HG03521 (cell line): ENCODE results near the gene ISY1.
"Not testable (repeated sequence)": the region's sequence is repeated elsewhere in the genome, so short reads cannot be mapped to it uniquely, and the experiment has no call there.

Source experiments
- ATAC-seq: cut with Tn5 transposase; IDR thresholded peaks from one replicate; pipeline ENCODE4 v1.9.1; 2021; ENCODE audit warnings: mild to moderate bottlenecking, moderate library complexity; ENCODE audit not compliant: unreplicated experiment

The ISY1 gene

DNA sequence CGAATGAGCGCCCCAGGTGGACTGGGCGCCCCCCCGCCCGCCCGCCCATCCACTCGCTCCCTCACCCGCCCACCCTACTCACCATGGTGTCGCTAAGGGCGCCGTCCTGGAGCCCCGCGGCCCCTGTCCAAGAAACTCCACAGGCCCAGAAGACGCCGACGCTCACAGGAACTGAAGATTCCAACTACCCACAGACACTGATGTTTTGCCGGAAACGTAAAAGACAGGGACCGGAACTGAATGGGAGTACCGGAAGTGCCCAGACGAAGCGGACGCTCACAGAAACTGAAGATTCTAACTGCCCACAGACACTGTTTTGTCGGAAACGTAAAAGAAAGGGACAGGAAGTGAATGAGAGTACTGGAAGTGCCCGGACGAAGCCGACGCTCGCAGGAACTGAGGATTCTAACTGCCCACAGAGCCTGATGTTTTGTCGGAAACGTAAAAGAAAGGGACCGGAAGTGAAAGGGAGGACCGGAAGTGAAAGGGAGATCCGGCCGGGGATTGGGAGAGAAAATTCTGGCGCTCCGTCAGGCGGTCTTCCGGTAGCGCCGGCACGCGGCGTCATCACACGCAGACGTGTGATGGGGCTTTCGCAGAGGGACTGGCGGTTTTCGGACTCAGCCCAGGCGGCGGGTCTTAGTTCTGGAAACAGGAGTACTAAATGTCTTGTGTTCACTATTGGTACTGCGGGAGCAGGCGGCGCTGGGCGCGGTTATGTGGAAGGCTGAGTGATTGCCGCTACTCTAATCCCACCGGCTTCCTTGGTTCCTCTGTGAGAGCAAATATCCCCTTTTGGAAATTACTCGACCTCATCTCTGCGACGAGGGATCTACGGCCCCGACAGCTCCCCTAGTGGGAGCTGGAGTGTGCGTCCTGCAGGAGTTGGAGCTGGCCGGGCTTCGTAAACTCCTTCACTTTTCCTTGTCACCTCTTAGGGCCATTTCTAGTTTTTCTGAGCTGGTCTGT, at the start of gene ISY1:
TSS of gene ISY1 (minus strand) at position 173 of the 969 bp plus-strand sequence. CDS start at position 85, 88 bp downstream.
- peak; percentile 84 for ATAC-seq

DNA sequence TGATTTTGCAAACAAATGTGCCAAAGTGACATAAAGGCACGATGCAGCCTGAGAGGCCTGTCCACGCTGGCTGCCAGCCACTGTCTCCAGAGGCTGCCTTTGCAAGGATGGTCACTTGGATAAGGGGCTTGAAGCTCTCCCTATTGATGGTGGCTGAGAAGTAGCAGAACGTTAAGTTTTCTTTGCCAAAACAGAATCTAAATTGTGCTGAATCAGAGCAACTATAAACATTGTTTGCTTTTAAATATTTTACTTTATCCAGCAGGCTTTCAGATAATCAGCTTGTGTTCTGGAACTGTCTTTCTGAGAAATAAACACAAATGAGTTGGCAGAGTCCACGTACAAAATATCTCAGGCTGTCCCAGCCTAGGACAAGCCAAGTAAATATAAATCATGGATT, 46.6 kb upstream of the ISY1 start:
- no peak for ATAC-seq

DNA sequence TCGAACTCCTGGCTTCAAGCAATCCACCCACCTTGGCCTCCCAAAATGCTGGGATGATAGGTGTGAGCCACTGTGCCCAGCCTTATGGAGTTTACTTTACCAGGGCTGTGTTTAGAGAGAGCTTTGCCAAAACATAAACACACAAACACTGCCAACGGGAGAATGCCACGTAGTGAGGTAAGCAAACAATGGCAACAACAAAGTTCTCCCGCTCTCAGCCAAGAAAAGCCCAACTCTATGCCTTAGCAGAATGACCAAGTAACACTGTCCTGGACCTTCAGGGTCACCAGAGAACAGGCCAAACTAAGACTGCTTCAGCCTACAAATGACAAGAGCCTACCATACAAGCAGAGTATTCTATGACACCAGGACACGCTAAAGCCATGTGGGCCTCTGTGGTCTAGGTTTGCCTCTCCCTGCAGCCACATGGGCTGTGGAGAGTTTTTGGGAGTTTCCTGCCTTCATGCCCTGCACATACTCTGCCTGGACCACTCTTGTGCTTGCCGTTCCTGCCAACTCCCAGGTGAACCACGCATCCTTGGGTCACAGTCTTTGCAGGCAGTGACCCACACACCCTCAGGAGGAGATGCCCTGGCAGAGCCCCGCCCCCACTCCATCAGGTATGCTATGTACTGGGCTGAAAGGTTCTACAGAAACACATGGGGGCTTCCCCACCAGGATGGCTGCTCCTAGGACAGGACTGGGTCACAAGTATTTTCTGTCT, 44.4 kb upstream of the ISY1 start:
- ATAC-seq, result no peak

DNA sequence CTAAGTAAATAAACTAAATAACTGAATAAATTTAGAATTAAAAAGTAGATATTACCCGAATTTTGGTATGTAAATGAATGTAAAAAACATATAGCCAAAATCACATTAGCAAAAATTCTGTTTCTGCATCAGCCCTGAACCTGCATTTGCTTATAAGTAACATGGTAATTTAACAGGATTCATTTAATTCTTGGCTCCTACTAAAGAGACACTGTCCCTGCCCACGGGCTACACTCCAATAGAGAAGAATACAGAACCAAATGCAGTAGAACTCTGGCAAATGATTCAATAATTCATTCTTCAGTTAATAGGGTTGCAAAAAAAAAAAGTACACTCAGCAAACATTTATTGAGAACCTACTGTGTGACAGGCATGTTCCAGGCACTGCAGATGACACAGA, 43.6 kb upstream of the ISY1 start:
- no peak for ATAC-seq

DNA sequence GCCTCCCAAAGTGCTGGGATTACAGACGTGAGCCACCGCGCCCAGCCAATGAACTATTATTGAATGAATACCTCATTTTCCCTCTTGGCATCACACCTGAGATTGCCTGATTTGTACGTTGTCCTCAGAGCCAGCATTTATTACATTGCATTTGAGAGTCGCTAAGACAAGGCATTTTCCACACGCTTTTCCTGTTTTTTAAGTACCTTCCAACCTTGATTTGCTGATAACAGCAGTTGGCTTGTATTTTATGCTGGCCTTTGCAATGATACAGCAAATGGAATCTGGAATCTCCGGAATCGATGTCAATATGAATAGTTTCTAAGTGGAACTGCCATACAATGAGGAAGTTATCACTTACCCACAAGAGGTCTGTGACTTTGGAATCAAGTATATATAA, 38.5 kb upstream of the ISY1 start:
- ATAC-seq, result no peak

DNA sequence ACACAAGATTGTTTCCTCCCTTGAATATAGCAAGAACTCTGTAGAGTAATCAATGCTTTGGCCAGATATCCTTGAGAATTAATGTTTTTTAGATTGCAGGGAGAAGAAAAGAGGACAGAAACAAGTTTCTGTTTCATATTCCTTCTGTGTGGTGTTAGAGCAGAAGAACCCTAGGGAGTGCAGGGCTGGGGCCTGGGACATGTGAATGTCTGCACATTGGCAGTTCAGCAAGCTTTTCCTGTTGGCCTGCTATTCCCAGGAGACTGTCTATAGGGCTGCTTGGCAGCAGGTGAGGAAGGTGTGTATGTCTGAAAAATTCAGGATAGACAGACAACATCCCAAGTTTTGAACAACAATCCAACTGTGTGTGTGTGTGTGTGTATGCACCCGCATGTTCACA, 36.5 kb upstream of the ISY1 start:
- ATAC-seq, result no peak

DNA sequence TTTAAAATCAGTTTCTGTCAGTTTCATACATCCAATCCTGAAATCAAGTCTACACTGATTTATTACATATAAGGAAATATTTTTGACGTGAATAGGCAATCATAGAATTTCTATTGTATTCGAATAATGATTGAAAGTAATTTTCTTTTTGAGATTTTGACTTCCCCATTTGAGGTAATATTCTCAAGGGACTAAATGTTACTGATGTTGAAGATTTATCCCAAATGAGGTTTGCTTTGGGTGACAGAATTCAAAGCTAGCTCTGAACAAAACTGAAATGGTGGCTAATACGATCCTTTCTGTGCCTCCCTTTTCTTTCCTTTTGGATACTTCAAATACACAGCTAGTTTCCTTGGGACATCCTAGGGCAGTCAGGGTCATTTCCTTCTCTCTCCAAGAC, 35.7 kb upstream of the ISY1 start:
- no peak for ATAC-seq

DNA sequence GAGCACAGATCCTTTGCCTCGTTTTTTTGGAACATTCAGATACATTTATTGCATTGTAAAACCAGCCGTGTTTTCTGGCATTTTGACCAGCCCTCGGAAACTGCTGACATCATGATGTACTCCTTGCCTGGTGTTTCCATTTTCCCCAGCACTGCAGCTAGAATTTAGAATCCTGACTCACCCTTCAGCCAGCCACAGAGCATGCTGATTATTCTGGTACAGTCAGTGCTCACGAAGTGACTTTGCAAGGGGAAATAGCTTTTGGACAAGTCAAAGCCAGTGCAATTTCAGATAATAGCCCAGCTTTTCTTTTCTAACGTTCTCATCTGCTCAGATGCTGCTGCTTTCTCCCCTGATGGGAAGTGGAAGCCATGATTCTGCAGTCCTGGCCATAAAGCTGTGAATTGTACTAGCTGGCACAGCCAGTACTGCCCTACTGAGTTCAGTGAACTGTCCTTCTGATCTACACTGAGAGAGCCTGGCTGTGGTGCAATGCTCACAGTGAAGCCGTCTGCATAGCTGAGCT, 34.9 kb upstream of the ISY1 start:
- no peak for ATAC-seq

DNA sequence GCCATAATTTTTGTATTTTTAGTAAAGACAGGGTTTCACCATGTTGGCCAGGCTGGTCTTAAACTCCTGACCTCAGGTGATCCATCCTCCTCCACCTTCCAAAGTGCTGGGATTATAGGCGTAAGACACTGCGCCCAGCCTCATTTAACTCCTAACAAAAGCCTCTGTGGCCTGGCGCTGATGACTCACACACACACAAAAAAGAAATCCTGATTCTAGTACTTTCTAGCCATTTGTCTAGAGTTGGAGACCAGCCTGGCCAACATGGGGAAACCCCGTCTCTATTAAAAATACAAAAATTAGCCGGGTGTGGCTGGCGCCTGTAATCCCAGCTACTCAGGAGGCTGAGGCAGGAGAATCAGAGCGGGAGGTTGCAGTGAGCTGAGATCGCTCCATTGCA, 28.9 kb upstream of the ISY1 start:
- not testable (repeated sequence) for ATAC-seq

DNA sequence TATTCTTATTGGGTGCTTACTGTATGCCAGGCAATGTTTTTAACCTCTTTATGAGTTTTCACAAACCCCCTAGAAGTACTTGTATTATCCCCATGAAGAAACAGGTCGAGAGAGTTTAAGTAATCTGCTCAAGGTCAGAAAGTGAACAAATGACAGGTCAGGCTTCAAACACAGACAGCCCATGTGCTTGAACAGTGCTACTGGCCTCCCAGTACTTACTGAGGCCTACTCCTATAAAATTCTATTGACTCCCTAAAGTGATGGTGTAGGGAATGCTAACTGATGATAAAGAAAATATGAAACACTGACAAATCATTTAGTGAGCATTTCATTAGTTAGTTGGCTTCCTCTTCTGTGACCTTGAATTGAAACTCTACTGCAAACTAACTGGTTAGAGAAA, 27.0 kb upstream of the ISY1 start:
- ATAC-seq, result no peak

DNA sequence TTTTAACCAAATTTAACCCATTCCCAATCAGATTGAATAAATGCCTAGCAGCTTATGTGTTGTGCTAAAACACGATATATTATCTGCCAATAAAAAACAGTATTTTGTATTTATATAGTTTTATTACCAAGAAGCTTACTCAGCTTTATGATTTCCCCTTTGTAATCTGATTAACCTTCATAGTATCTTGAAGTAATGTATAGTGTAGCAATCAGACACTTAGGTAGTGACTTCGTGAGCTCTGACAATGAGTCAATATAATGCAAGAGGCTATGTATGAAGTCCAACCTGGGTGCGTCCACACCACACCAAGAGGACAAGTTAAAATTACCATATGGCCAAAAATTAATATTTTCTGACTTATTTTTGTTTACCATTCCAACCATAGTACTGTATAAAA, 24.9 kb upstream of the ISY1 start:
- no peak for ATAC-seq

DNA sequence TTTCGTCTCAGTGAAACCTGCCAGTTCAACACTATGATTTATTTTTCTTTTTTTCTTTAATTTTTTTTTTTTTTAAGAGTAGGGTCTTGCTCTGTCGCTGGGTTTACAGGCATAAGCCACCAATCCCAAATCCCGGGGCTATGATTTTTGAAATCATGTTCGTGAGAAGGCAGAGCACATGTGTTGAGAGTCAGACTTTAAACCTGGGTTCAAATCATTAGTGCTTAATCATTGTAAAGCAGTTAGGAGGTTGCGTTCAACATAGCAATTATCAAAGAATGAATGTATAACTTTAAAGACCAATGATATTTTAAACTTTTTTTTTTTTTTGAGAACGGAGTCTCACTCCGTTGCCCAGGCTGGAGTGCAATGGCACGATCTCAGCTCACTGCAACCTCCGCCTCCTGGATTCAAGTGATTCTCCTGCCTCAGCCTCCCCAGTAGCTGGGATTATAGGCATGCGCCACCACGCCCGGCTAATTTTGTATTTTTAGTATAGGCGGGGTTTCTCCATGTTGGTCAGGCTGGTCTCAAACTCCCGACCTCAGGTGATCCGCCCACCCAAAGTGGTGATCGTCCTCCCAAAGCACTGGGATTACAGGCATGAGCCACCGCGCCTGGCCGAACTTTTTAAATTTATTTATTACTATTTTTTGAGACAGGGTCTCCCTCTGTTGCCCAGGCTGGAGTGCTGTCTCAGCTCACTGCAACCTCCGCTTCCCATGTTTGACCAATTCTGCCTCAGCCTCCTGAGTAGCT, 24.1 kb upstream of the ISY1 start:
- not testable (repeated sequence) for ATAC-seq

DNA sequence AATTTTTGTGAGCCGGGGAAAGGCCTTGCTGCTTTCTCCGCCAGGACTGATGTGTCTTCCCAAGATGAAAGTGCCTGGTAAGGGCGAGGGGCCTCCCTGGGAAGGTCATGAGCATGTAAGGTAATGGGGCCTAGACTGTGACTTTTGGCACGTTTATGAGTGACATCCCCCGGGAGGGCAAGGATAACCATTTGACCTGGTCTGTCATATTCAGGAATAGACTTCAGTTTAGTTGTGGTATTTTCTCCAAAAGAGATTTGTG, 23.5 kb upstream of the ISY1 start:
- ATAC-seq, result no peak

DNA sequence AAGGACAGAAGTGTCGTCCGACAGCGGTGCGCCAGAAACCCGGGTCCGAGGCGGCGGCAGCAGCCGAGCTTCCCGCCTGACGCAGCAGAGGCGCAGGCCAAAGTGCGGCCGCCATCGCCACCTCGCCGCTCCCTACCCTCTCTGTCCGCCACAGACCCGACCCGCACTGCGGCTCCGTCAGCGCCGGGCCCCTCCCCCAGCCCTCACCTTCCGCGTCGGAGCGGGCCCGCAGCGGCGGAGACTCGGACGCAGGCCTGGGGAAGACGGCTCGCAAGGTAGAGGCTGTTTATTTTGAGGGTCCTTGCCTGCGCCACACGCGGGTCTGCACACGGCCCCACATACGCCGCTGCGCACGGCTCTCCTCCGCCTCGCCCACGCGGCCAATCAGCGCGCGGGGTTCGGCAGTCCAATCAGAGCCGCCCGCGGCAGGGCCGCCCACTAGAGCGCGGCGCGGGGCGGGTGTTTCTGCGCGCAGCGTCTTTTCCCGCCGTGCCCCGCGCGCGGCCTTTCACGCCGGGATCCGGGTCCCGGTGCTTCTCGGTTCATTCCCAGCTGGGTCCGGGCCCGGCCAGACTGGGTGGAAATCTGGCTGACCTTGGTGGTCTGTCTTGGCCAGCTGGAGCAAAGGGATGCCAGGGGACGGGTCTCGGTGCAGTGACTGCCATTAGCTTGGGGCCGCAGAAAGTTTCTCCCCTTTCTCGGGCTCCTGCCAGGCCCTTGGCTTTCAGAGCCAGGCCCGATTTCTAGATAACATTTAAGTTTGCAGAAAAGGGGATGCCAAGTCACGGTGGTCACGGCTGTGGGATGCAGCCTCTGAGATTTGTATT, 22.9 kb upstream of the ISY1 start, which contains the start of gene CNBP:
TSS of gene CNBP (minus strand) at position 328 of the 827 bp plus-strand sequence. CDS start 12,139 bp downstream, outside the sequence.
- peak; percentile 95 for ATAC-seq

DNA sequence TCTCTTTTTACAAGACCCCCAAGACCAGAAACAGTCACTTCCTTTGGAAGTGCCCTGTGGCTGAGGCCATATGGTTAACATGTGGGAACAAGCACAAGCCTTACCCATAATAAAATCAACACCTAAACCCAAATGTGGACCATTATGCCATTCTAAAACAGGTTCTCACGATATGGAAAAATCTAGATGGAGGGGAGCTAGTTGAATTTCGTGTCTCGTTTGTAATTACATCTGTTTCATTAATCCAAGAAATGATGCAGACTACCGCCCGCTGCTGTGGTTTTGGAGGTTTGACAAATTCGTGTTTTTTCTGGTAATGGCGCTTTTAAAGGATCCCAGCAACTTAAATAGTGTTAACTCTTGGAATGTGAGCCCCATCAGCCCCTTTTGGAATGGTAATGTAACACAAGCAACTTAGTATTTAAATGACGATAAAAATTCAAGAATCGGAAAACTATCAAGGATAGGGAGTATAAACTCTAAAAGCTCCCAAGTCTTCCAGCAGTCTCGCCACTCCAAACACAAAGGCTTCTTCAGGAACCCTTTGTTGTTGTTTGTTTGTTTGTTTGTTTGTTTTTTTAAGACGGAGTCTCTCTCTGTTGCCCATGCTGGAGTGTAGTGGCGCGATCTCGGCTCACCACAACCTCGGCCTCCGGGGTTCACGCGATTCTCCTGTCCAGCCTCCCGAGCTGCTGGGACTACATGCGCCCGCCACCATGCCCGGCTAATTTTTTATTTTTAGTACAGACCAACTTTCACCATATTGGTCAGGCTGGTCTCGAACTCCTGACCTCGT, 21.7 kb upstream of the ISY1 start:
- no peak for ATAC-seq

DNA sequence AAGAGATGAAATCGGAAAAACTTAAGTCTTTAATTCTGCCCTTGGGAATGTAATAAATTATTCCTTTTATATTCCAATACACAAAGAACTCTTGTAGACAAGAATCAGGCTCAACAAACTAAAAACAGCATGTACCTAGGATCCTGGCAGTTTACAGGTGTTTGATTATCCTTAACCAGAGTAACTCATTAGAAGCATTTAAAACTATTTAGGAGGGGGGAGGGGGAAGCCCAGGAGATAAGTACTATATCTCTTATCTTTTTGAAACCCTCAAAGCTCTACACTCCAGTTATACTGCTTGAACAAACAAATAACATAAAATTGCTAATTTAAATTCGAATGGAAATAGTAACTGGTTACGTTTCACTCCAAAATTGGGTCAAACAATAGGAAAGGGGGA, 21.0 kb upstream of the ISY1 start:
- ATAC-seq, result no peak

DNA sequence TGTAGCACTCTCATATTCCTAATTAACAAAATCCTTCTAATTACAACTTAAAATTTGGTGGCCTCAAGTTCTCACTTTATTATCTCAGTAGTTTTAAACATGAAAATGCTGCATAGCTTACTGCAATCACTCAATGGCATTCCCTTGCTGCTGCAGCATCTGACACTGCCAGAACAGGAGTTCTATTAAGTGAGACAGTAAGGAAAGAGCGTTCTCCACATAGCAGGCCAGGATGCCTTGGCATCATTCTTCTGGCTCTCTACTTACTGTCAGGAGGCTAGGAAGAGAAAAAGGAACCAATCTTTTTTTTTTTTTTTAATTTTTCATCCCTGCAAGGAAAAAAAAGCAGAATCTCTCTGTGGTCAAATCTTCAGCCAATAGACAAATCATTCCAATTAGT, 19.6 kb upstream of the ISY1 start:
- ATAC-seq, result no peak

DNA sequence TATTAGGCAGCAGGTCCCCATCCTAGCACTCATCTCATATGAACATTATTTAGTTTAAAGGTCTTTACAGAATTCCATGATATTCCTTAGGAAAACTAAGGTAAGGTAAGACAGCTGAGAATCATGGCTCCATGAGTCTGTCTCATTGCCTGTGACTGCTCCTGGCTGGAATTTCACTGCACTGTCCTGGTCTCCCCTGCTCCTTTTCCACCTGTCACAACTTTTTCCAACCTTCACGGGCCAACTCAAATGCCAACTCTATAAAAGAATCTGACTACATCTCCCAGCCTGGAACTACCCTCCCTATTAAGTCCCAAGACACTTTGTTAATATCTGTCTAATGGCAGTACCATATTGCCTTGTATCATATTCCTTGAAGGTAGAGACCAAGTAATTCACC, 15.2 kb upstream of the ISY1 start:
- no peak for ATAC-seq

DNA sequence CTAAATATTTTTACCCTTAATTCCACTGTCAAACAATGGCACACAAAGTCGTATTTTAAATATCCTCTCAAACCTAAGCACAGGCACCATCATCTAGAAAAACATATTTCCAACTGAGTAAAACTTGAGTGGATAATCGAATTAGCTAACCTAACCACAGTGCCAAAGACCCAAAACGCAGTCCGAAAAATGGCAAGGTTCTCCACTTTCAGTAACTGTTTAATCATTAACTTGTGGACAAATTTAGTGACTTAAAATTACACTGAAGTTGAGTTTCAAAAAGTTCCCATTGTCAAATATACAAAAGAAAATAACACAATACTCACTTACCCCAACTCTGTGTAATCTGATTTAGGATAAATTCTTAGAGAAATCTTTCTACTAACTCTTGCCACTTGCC, 12.9 kb upstream of the ISY1 start:
- no peak for ATAC-seq

DNA sequence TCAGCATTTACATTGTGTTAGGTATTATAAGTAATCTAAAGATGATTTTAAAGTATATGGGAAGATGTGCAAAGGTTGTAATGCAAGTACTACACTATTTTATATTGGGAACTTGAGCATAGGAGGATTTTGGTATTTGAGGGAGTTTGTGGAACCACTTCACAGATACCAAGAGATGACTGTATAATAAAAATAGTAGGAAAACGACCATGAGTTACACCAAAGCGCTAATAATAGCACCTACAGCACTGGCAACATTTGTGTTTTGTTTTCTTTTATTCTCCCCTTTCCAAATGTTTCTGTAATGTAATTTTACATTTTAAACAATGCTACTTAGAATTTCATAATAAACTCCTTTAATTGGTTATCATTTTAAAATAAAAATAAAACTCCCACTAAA, 12.3 kb upstream of the ISY1 start:
- no peak for ATAC-seq
